GM23338 (cell line): ENCODE results near the gene STARD4. TPM values are rescaled to one million over a fixed set of nuclear protein-coding genes. Genes with fewer than 3 reads are reported as not detected.

Experiments used
- ATAC-seq: fragments of 200-7000 bp; cut with Tn5 transposase; 3 replicates; pipeline ENCODE4 v1.9.1; 2020
- DNase-seq: peaks from one replicate; pipeline ENCODE4 v3.0.0-alpha.2; 2015; ENCODE audit warnings: low spot score
- H2AFZ ChIP-seq: fragments of 200-600 bp; sonication (generic); 2 replicates; pipeline ENCODE4 v1.8.0; 2016; ENCODE audit warnings: antibody characterized with exemption, mild to moderate bottlenecking, moderate library complexity
- H3F3A ChIP-seq: fragments of 200-600 bp; sonication (generic); replicated peaks from 2 replicates; pipeline ENCODE4 v1.8.0; 2017; ENCODE audit warnings: antibody characterized with exemption, mixed run types, low read depth
- H3K27ac ChIP-seq: fragments of 200-600 bp; sonication (generic); 2 replicates; pipeline ENCODE4 v1.6.1; 2016; ENCODE audit warnings: low read depth
- H3K27me3 ChIP-seq: fragments of 200-600 bp; sonication (generic); 2 replicates; pipeline ENCODE4 v1.8.0; 2016; ENCODE audit warnings: mild to moderate bottlenecking, mixed run types, moderate library complexity; ENCODE audit not compliant: insufficient read depth
- H3K36me3 ChIP-seq: fragments of 200-600 bp; sonication (generic); 2 replicates; pipeline ENCODE4 v1.8.0; 2016; ENCODE audit warnings: mild to moderate bottlenecking; ENCODE audit not compliant: insufficient read depth
- H3K4me1 ChIP-seq: fragments of 200-600 bp; sonication (generic); 2 replicates; pipeline ENCODE4 v1.8.0; 2016; ENCODE audit warnings: mild to moderate bottlenecking, moderate library complexity; ENCODE audit not compliant: insufficient read depth
- H3K4me2 ChIP-seq: fragments of 200-600 bp; sonication (generic); 2 replicates; pipeline ENCODE4 v1.7.1; 2017; ENCODE audit warnings: mixed run types
- H3K4me3 ChIP-seq: fragments of 200-600 bp; sonication (generic); 2 replicates; pipeline ENCODE4 v1.6.1; 2016; ENCODE audit warnings: mixed run types
- H3K79me2 ChIP-seq: fragments of 200-600 bp; sonication (generic); replicated peaks from 2 replicates; pipeline ENCODE4 v1.8.0; 2017; ENCODE audit warnings: mild to moderate bottlenecking; ENCODE audit not compliant: insufficient read depth
- H3K9me2 ChIP-seq: fragments of 200-600 bp; sonication (generic); 2 replicates; pipeline ENCODE4 v1.8.0; 2017; ENCODE audit not compliant: insufficient read depth
- H4K20me1 ChIP-seq: fragments of 200-600 bp; sonication (generic); replicated peaks from 2 replicates; pipeline ENCODE4 v1.8.0; 2017; ENCODE audit warnings: mild to moderate bottlenecking; ENCODE audit not compliant: insufficient read depth
- H3K27ac Mint-ChIP-seq: 2 replicates; pipeline ENCODE4 v1.8.0; 2020; ENCODE audit warnings: inconsistent platforms, mild to moderate bottlenecking, moderate library complexity, mixed read lengths
- H3K27me3 Mint-ChIP-seq: 3 replicates; pipeline ENCODE4 v1.8.0; 2022; ENCODE audit warnings: low read depth, mild to moderate bottlenecking, moderate library complexity, mixed read lengths, inconsistent platforms; ENCODE audit not compliant: insufficient read depth, poor library complexity
- H3K36me3 Mint-ChIP-seq: 3 replicates; pipeline ENCODE4 v1.8.0; 2021; ENCODE audit warnings: low read depth, mild to moderate bottlenecking, inconsistent platforms, moderate library complexity, mixed read lengths
- H3K4me1 Mint-ChIP-seq: 3 replicates; pipeline ENCODE4 v1.8.0; 2020; ENCODE audit warnings: mild to moderate bottlenecking, inconsistent platforms, mixed read lengths
- H3K4me3 Mint-ChIP-seq: 3 replicates; pipeline ENCODE4 v1.8.0; 2021; ENCODE audit warnings: moderate library complexity, mild to moderate bottlenecking, inconsistent platforms, mixed read lengths
- H3K9me3 Mint-ChIP-seq: 3 replicates; pipeline ENCODE4 v1.8.0; 2020; ENCODE audit warnings: moderate library complexity, mild to moderate bottlenecking, inconsistent platforms, mixed read lengths
- CREB1 ChIP-seq: fragments of 250-450 bp; sonication (Bioruptor Pico); IDR thresholded peaks from 2 replicates; pipeline ENCODE4 v1.5.0; 2020; ENCODE audit warnings: low read depth, mild to moderate bottlenecking, moderate library complexity
- ETS1 ChIP-seq: IDR thresholded peaks from 2 replicates; pipeline ENCODE4 v1.6.1; 2016; ENCODE audit warnings: antibody characterized with exemption
- EZH2 ChIP-seq: fragments of 200-600 bp; sonication (generic); IDR thresholded peaks from one replicate; pipeline ENCODE4 v1.8.0; 2017; ENCODE audit warnings: antibody characterized with exemption, mild to moderate bottlenecking, low read depth; ENCODE audit not compliant: unreplicated experiment
- EZH2phosphoT487 ChIP-seq: fragments of 200-600 bp; sonication (generic); IDR thresholded peaks from one replicate; pipeline ENCODE4 v1.8.1; 2018; ENCODE audit warnings: antibody characterized with exemption; ENCODE audit not compliant: unreplicated experiment
- JUNB ChIP-seq: IDR thresholded peaks from one replicate; pipeline ENCODE4 v1.6.1; 2016; ENCODE audit warnings: antibody characterized with exemption; ENCODE audit not compliant: unreplicated experiment
- NANOG ChIP-seq: IDR thresholded peaks from 2 replicates; pipeline ENCODE4 v1.6.1; 2016; ENCODE audit warnings: antibody characterized with exemption, borderline replicate concordance
- STAT1 ChIP-seq: IDR thresholded peaks from one replicate; pipeline ENCODE4 v1.6.1; 2016; ENCODE audit warnings: antibody characterized with exemption; ENCODE audit not compliant: unreplicated experiment
- ZNF114 ChIP-seq: fragments of 250-450 bp; sonication (Bioruptor Pico); IDR thresholded peaks from 2 replicates; pipeline ENCODE4 v1.5.0; 2020; ENCODE audit warnings: mild to moderate bottlenecking, moderate library complexity
- ZNF331 ChIP-seq: fragments of 250-450 bp; sonication (Bioruptor Pico); IDR thresholded peaks from 2 replicates; pipeline ENCODE4 v1.5.0; 2020; ENCODE audit warnings: low read depth, mild to moderate bottlenecking, moderate library complexity
- polyA plus RNA-seq: library from polyadenylated mRNA; unstranded; fragments of >200 nt; fragmentation: Nextera tagmentation; extraction: Ambion mirVana; gene quantifications from 2 replicates; pipeline ENCODE4 v1.2.1, GENCODE V29; 2016
- total RNA-seq: library from RNA; depleted of rRNA; stranded (reverse); fragments of >200 nt; shearing (Covaris generic); gene quantifications from 2 replicates; pipeline ENCODE4 v1.2.3, GENCODE V29; 2014
- TF ChIP-seq, protein P1 (sequence below), 2 experiments: fragments of 200-600 bp in 1 of 2; sonication (generic) in 1 of 2; conservative IDR thresholded peaks; 2 replicates each; pipeline versions ENCODE4 v1.5.1 to v1.6.1; 2016 to 2017; ENCODE audit warnings: antibody characterized with exemption in 2 of 2, low read depth in 2 of 2, mild to moderate bottlenecking in 2 of 2, moderate library complexity in 1 of 2
- TF ChIP-seq, protein P2 (sequence below): IDR thresholded peaks from one replicate; pipeline ENCODE4 v1.6.1; 2018; ENCODE audit warnings: antibody characterized with exemption; ENCODE audit not compliant: unreplicated experiment
- TF ChIP-seq, protein P3 (sequence below): fragments of 250-450 bp; sonication (Bioruptor Pico); IDR thresholded peaks from 2 replicates; pipeline ENCODE4 v1.5.0; 2020; ENCODE audit warnings: mild to moderate bottlenecking, moderate library complexity

STARD4 gene
- total and polyA plus RNA-seq, 2 experiments from 2014 or later, result 25.0 to 92.0 TPM

DNA sequence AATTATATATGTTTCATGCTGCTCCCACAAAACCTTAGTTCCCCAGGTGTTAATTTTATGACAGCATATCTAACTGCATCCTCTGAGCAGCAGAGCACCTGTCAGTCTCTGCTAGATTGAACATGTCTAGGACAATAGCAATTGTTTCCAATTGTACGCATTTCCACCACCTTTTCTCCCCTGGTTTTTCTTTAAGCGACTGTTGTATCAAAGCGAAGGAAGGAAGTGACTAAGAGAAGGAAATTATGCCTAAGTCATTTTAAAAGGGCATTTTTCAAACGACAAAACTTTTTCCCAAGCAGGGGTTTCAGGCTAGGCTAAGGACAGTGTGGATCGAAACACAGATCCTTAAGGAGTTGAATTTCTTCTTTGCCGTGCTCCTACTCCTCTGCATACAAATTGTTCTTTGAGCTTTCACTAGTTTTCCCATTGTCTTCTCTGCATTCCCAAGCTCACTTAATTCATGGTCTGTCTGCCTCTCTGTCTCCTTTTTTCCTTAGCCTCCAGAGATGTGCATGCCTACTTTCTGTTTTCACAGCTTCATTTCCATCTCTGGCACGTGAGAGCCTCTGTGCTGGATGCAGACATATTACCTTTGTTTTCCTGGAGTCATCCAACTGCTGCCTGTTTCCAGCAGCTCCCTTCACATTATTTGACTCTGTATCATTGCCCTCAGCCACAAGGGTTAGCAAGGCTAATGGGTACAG lies 39.4 kb upstream of the STARD4 start:
- DNase-seq (peak; percentile 60), ATAC-seq (peak; percentile 69)
- Histone ChIP-seq H4K20me1 (no peaks in the 10 kb centered on the region), H3K27me3 (no peaks in the 10 kb centered on the region), H2AFZ (peak overlapping the region; percentile 53; the same call in 1 of the 2 replicates), H3K4me1 (peaks cover 30% of the 10 kb centered on the region), H3F3A (no peaks in the 10 kb centered on the region), H3K4me2 (peak overlapping the region; percentile 14), H3K27ac (peak overlapping the region; percentile 75), H3K4me3 (no peak overlapping the region), H3K9me2 (peaks cover 4% of the 10 kb centered on the region; the same call in 1 of the 2 replicates), H3K79me2 (no peaks in the 10 kb centered on the region), H3K36me3 (no peaks in the 10 kb centered on the region)
- Mint-ChIP-seq H3K4me3 (peak overlapping the region; percentile 31; the same call in 2 of the 3 replicates), H3K27me3 (peaks cover 2% of the 10 kb centered on the region), H3K36me3 (no peaks in the 10 kb centered on the region), H3K27ac (peak overlapping the region; percentile 73), H3K4me1 (peaks cover 37% of the 10 kb centered on the region), H3K9me3 (no peaks in the 10 kb centered on the region; the same call in 2 of the 3 replicates)
- TF ChIP-seq ZNF331 (CRISPR knock-in tag), result no peak
- TF ChIP-seq, protein P1, sequence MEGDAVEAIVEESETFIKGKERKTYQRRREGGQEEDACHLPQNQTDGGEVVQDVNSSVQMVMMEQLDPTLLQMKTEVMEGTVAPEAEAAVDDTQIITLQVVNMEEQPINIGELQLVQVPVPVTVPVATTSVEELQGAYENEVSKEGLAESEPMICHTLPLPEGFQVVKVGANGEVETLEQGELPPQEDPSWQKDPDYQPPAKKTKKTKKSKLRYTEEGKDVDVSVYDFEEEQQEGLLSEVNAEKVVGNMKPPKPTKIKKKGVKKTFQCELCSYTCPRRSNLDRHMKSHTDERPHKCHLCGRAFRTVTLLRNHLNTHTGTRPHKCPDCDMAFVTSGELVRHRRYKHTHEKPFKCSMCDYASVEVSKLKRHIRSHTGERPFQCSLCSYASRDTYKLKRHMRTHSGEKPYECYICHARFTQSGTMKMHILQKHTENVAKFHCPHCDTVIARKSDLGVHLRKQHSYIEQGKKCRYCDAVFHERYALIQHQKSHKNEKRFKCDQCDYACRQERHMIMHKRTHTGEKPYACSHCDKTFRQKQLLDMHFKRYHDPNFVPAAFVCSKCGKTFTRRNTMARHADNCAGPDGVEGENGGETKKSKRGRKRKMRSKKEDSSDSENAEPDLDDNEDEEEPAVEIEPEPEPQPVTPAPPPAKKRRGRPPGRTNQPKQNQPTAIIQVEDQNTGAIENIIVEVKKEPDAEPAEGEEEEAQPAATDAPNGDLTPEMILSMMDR (conservative IDR thresholded peaks at IDR 0.05; ENCODE audit: low read depth in 2 of 2), result no peak
- no peak for TF ChIP-seq JUNB
- no peak for TF ChIP-seq STAT1
- TF ChIP-seq, protein P2, sequence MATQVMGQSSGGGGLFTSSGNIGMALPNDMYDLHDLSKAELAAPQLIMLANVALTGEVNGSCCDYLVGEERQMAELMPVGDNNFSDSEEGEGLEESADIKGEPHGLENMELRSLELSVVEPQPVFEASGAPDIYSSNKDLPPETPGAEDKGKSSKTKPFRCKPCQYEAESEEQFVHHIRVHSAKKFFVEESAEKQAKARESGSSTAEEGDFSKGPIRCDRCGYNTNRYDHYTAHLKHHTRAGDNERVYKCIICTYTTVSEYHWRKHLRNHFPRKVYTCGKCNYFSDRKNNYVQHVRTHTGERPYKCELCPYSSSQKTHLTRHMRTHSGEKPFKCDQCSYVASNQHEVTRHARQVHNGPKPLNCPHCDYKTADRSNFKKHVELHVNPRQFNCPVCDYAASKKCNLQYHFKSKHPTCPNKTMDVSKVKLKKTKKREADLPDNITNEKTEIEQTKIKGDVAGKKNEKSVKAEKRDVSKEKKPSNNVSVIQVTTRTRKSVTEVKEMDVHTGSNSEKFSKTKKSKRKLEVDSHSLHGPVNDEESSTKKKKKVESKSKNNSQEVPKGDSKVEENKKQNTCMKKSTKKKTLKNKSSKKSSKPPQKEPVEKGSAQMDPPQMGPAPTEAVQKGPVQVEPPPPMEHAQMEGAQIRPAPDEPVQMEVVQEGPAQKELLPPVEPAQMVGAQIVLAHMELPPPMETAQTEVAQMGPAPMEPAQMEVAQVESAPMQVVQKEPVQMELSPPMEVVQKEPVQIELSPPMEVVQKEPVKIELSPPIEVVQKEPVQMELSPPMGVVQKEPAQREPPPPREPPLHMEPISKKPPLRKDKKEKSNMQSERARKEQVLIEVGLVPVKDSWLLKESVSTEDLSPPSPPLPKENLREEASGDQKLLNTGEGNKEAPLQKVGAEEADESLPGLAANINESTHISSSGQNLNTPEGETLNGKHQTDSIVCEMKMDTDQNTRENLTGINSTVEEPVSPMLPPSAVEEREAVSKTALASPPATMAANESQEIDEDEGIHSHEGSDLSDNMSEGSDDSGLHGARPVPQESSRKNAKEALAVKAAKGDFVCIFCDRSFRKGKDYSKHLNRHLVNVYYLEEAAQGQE, result no peak
- no peak for TF ChIP-seq NANOG
- TF ChIP-seq EZH2phosphoT487, result no peak
- no peak for TF ChIP-seq ZNF114
- TF ChIP-seq CREB1 (CRISPR knock-in tag), result no peak
- TF ChIP-seq ETS1, result no peak
- TF ChIP-seq EZH2, result no peak
- TF ChIP-seq, protein P3, sequence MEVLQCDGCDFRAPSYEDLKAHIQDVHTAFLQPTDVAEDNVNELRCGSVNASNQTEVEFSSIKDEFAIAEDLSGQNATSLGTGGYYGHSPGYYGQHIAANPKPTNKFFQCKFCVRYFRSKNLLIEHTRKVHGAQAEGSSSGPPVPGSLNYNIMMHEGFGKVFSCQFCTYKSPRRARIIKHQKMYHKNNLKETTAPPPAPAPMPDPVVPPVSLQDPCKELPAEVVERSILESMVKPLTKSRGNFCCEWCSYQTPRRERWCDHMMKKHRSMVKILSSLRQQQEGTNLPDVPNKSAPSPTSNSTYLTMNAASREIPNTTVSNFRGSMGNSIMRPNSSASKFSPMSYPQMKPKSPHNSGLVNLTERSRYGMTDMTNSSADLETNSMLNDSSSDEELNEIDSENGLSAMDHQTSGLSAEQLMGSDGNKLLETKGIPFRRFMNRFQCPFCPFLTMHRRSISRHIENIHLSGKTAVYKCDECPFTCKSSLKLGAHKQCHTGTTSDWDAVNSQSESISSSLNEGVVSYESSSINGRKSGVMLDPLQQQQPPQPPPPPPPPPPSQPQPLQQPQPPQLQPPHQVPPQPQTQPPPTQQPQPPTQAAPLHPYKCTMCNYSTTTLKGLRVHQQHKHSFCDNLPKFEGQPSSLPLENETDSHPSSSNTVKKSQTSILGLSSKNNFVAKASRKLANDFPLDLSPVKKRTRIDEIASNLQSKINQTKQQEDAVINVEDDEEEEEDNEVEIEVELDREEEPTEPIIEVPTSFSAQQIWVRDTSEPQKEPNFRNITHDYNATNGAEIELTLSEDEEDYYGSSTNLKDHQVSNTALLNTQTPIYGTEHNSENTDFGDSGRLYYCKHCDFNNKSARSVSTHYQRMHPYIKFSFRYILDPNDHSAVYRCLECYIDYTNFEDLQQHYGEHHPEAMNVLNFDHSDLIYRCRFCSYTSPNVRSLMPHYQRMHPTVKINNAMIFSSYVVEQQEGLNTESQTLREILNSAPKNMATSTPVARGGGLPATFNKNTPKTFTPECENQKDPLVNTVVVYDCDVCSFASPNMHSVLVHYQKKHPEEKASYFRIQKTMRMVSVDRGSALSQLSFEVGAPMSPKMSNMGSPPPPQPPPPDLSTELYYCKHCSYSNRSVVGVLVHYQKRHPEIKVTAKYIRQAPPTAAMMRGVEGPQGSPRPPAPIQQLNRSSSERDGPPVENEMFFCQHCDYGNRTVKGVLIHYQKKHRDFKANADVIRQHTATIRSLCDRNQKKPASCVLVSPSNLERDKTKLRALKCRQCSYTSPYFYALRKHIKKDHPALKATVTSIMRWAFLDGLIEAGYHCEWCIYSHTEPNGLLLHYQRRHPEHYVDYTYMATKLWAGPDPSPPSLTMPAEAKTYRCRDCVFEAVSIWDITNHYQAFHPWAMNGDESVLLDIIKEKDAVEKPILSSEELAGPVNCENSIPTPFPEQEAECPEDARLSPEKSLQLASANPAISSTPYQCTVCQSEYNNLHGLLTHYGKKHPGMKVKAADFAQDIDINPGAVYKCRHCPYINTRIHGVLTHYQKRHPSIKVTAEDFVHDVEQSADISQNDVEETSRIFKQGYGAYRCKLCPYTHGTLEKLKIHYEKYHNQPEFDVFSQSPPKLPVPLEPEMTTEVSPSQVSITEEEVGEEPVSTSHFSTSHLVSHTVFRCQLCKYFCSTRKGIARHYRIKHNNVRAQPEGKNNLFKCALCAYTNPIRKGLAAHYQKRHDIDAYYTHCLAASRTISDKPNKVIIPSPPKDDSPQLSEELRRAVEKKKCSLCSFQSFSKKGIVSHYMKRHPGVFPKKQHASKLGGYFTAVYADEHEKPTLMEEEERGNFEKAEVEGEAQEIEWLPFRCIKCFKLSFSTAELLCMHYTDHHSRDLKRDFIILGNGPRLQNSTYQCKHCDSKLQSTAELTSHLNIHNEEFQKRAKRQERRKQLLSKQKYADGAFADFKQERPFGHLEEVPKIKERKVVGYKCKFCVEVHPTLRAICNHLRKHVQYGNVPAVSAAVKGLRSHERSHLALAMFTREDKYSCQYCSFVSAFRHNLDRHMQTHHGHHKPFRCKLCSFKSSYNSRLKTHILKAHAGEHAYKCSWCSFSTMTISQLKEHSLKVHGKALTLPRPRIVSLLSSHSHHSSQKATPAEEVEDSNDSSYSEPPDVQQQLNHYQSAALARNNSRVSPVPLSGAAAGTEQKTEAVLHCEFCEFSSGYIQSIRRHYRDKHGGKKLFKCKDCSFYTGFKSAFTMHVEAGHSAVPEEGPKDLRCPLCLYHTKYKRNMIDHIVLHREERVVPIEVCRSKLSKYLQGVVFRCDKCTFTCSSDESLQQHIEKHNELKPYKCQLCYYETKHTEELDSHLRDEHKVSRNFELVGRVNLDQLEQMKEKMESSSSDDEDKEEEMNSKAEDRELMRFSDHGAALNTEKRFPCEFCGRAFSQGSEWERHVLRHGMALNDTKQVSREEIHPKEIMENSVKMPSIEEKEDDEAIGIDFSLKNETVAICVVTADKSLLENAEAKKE (CRISPR knock-in tag), result no peak
